GM12874 (cell line): Measurements from ENCODE around the gene SNAPIN.

Source experiments
- TF ChIP-seq, protein P1 (sequence below): IDR thresholded peaks from 2 replicates; pipeline ENCODE4 v1.5.1; 2011; ENCODE audit warnings: low read depth, mild to moderate bottlenecking, control low read depth, low read length, moderate library complexity; ENCODE audit not compliant: insufficient read depth

Gene SNAPIN, protein sequence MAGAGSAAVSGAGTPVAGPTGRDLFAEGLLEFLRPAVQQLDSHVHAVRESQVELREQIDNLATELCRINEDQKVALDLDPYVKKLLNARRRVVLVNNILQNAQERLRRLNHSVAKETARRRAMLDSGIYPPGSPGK

DNA sequence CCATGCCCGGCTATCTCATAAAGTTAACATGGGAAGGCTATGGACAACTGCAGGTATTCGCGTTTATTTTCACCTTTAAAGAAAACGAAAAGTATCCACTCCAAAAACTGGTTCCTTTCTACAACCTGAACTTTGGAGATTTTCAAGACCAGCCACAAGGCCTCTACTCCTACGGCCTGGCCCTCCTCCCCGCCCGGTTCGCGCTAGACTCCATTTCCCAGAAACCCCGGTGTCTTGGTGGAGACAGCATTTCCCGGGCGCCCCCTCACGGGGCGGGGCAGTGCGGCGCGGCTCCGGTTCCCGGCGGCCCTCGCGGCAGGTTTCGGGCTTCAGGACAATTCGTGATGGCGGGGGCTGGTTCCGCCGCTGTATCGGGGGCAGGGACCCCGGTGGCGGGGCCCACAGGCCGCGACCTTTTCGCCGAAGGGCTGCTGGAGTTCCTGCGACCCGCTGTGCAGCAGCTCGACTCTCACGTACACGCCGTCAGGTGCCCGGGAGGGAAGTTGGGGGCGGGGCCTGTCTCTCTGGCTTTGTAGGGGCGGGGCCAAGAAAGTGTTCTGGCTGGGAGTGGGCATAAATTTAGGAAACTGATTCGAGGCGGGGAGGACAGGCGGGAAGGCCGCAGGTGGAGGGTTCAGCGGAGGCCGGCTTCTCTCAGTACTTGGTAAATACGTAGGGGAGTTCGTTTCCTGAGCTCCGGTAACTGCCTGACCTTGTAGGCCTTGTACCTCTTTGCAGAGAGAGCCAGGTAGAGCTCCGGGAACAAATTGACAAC is at the start of gene SNAPIN:
Gene SNAPIN (plus strand): TSS at position 304 of the 775 bp plus-strand sequence. CDS start 41 bp downstream, at position 345.
- TF ChIP-seq, protein P1, sequence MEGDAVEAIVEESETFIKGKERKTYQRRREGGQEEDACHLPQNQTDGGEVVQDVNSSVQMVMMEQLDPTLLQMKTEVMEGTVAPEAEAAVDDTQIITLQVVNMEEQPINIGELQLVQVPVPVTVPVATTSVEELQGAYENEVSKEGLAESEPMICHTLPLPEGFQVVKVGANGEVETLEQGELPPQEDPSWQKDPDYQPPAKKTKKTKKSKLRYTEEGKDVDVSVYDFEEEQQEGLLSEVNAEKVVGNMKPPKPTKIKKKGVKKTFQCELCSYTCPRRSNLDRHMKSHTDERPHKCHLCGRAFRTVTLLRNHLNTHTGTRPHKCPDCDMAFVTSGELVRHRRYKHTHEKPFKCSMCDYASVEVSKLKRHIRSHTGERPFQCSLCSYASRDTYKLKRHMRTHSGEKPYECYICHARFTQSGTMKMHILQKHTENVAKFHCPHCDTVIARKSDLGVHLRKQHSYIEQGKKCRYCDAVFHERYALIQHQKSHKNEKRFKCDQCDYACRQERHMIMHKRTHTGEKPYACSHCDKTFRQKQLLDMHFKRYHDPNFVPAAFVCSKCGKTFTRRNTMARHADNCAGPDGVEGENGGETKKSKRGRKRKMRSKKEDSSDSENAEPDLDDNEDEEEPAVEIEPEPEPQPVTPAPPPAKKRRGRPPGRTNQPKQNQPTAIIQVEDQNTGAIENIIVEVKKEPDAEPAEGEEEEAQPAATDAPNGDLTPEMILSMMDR, result no peak

DNA sequence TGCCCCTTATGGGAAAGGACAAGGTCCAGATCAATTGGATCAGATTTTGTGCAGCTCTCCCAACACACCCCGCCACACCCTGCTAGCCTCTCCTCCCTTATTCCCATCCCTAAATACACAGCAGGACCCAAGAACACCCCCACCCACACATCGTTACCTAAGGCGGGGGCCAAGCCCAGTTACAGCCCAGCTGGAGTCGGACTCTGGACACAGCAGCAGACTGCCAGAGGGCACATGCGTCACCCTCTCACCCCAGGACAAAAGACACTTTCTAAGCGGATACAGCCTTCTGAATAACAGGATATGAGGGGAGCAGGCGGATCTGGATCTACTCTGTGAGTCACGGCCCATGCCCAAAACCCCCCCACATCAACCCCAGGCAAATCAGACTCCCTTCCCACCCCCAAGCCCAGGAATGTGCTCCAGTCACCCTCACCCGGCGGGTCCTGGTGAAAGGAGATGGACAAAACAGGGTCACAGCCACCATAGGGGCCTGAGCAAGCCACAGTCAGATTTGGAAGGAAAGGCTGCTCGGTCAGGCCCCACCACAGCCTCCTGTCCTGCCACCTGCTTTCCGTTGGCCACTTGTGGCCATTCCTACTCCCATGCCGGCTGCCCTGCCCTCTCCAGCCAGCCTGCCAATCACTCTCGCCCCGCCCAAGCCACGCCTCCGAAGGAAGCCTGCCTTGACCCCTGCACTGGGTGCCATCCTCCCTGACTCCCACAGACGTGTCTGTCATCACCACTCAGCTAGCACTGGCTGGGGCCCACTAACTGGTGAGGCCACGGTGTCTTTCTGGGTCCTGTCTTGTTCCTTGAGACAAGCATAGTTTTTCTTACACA is 49.5 kb upstream of the SNAPIN start:
- TF ChIP-seq, protein P1, result no peak

DNA sequence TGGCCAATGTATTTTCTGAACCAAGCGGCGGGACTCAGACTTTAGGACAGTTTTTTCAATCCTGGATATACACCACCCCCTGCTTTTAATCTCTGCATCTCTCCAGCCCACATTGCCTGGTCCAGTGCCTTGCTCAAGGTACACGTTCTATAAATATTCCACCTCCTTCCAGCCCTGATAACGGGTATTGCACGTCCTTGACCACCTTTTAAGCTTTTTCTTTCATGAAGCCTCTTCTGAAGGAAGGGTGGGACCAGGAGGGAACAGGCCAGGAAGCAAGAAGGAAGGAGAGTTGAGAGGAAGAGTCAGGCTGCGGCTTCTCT is 49.0 kb upstream of the SNAPIN start:
- TF ChIP-seq, protein P1, result no peak

DNA sequence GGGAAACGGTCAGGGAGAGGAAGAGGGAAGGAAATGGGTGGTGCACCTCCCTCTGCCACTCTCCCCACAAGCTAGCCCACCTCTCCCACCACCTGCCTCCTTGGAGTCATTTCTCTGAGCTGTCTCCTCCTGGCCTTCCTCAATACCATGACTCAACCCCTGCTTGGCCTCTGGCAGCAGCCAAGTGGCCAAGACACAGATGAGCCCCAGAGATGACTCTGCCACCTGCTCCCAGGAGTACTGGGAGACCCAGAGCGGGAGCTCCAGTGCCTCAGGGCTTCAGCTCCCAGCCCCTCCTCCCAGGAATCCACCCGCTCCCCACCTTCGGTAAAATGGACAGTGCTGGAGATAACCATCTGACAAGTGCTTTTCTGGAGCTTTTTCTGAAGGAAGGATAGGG is 48.2 kb upstream of the SNAPIN start:
- TF ChIP-seq, protein P1, result no peak

DNA sequence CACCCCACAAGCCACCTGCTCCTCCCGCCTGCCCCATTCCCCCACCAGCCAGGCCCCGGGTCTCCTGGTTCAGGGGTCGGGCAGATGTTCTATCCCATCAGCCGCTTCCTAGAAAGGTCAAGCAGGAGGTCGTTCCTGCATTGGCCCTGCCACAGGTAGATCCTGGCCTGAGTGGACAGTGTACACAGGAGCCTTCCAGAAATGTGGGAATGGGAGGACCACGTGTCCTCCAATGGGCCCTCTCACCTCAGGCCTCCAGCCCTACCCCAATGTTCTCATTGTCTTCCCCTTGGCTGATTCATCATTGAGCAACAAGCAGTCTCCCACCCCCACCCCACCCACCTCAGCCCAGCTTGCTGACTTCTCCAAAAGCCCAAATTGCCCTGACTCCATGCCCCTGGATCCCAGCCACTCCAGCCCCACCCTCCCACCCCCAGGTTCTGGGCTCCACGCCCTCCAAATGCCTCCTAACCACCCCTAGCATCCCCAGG is 47.6 kb upstream of the SNAPIN start:
- TF ChIP-seq, protein P1, result no peak

DNA sequence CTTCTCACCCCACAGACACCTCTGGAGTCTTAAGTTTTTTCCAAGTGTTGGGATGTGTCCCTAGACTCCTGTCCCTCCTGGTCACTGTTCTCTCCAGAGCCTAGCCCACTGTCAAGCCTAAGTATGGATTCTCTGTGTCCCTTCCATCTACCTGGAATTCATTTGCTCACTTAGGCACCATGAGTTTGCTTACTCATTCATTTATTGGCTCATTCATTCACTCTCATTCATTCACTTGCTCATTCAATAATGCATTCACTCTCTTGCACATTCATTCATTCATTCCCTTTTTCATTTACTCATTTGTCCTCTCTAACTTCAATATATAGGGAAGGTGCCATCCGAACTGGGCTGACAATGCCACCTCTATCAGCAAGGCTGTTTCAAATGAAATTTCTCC is 47.1 kb upstream of the SNAPIN start:
- TF ChIP-seq, protein P1, result no peak

DNA sequence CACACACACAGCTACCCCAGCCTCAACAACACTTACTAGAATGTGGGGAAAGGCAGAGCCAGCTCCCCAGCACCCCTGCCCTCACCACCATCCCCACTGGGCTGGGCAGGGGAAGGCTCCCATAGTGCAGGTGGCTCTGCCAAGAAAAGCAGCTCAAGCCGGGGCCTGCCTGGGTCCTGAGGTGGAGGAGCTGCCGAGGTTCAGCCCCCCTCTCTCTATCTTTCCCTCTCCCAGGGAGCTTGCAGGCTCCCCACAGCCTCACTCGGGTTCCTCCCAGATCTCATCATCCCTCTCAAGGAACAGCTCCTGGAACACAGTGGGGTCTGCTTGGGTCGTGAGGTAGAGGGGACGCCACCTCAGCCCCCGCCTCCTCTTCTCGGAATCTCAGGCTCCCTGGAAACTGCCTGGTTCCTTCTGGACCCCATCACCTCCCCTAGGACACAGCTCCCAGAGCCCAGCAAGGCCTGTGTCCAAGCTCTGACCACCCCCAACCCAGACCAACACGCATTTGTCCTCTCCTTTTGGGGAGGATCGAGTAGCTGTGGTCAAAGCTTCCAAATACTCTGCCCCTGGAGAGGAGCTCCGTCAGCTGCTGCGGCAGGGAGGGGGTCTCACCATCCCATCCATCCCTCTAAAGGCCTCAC is 46.3 kb upstream of the SNAPIN start:
- TF ChIP-seq, protein P1, result no peak
